Psoas muscle (tissue), 8 donors: ENCODE measurements around the gene DIO3. TPM values are rescaled to one million over a fixed set of nuclear protein-coding genes. Genes with fewer than 3 reads are reported as not detected.
A peak's percentile ranks its signal among the peaks of the same experiment; 100 is the strongest.

Experiments used
- ATAC-seq, 4 donors: fragments of 200-7000 bp; cut with Tn5 transposase; one replicate each; pipeline ENCODE4 v1.9.1; 2020; ENCODE audit warnings: moderate library complexity in 3 of 4, mild to moderate bottlenecking in 2 of 4
- DNase-seq, 2 donors: peaks; one replicate each; pipeline ENCODE4 v3.0.0-alpha.2; 2020
- H3K27ac ChIP-seq: fragments of 200-600 bp; one replicate; pipeline ENCODE4 v1.8.0; 2022
- H3K27me3 ChIP-seq, 3 donors: fragments of 200-600 bp in 1 of 3; one replicate each; pipeline versions ENCODE4 v1.6.1 to v1.8.0; 2013 to 2022; ENCODE audit warnings: low read length in 2 of 3, mild to moderate bottlenecking in 2 of 3, moderate library complexity in 1 of 3; ENCODE audit not compliant: insufficient read depth in 3 of 3
- H3K36me3 ChIP-seq, 2 donors: fragments of 200-600 bp in 1 of 2; one replicate each; pipeline versions ENCODE4 v1.6.1 to v1.8.0; 2013 to 2022; ENCODE audit warnings: low read depth in 1 of 2, mild to moderate bottlenecking in 1 of 2, moderate library complexity in 1 of 2; ENCODE audit not compliant: insufficient read depth in 1 of 2
- H3K4me1 ChIP-seq: fragments of 200-600 bp; one replicate; pipeline ENCODE4 v1.8.0; 2022
- H3K4me3 ChIP-seq: fragments of 200-600 bp; one replicate; pipeline ENCODE4 v1.8.0; 2022; ENCODE audit warnings: mild to moderate bottlenecking
- H3K9me3 ChIP-seq: fragments of 200-600 bp; one replicate; pipeline ENCODE4 v1.8.0; 2022
- WGBS, 3 donors: extraction: QIAGEN DNeasy Blood & Tissue Kit; methylation state at CpG; one replicate each; pipeline versions ENCODE4 v1.1.6 to v1.1.7; 2013; 5-methylcytosine and 5-hydroxymethylcytosine counted together
- intact Hi-C, 2 donors: fragments of 100-400 bp; cut with DNase I; formaldehyde crosslinking; loops; one replicate each; pipeline versions ENCODE4 v1.11.0 to v1.14.2; 2022
- long read RNA-seq, 2 donors: library from polyadenylated mRNA; unstranded; transcript quantifications; one replicate each; pipeline ENCODE4 v2.0.0, GENCODE V29; 2021
- polyA plus RNA-seq, 3 donors: library from polyadenylated mRNA; stranded (reverse); fragments of 200-250 nt; gene quantifications; one replicate each; pipeline ENCODE4 v1.2.3, GENCODE V29; 2013
- total RNA-seq, 4 donors: library from RNA; stranded (reverse); fragmentation: NEBNext Ultra II Directional in 2 of 4; extraction: Animal tissue kit (Norgen Biotek cat#: 25700) in 2 of 4; gene quantifications; one replicate each; pipeline versions ENCODE4 v1.2.1 to v1.2.4, GENCODE V29; 2021 to 2023
- TF ChIP-seq, protein P1 (sequence below): fragments of 200-600 bp; IDR thresholded peaks from one replicate; pipeline ENCODE4 v1.8.0; 2022; ENCODE audit warnings: antibody characterized with exemption
- donor health status: healthy with polysubstance abuse.
- donor health status: DM: no; HTN: no; CAD: no; lungs with moderate emphysema.
- donor health status: Bipolar disorder and iron deficiency.
- donor health status: healthy.
- donor health status: DM: yes; HTN: yes; CAD: no.
- donor health status: DM: no; HTN: no; CAD: no.
- donor health status: DM: no; HTN: no; CAD: no.
- donor health status: DM: yes; HTN: yes; CAD: no.

DIO3 gene
- total RNA-seq (1 to 10 TPM in 1 of 4 donors, under 1 TPM in 3; 0.30 to 1.2 (median 0.70) TPM), polyA plus RNA-seq (1 to 10 TPM in 2 of 3 donors, under 1 TPM in 1; 0.66 to 1.3 (median 1.0) TPM)
- long read RNA-seq, donor 1: 0 reads
- long read RNA-seq, donor 2, partial matches to known transcripts: 0 of 1 reads
- long read RNA-seq, donor 2, other reads (novel, unspliced or antisense): 0 of 1 reads

DNA sequence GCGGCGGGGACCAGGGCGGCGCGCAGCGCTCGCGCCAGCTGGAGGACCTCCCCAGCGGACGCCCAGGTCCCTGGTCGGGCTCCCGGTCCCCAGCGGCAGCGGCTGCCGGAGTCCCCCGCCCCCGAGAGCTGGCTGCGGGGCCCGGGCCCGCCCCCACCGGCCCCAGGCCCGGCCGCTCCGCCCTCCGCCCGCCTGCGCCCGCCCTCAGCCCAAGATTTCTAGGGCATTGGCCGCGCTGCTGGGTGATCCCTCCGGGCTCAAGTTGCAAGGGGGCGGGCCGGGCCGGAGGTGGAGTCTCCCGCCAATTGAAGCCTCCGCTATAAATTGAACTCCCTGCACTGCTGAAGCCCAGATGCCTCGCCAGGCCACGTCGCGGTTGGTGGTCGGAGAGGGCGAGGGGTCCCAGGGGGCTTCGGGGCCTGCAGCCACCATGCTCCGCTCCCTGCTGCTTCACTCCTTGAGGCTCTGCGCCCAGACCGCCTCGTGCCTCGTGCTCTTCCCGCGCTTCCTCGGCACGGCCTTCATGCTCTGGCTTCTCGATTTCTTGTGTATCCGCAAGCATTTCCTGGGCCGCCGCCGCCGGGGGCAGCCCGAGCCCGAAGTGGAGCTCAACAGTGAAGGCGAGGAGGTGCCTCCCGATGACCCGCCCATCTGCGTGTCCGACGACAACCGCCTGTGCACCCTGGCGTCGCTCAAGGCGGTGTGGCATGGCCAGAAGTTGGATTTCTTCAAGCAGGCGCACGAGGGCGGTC is at the start of gene DIO3:
Gene DIO3 (plus strand): TSS at position 351 of the 752 bp plus-strand sequence.
- TF ChIP-seq, protein P1, sequence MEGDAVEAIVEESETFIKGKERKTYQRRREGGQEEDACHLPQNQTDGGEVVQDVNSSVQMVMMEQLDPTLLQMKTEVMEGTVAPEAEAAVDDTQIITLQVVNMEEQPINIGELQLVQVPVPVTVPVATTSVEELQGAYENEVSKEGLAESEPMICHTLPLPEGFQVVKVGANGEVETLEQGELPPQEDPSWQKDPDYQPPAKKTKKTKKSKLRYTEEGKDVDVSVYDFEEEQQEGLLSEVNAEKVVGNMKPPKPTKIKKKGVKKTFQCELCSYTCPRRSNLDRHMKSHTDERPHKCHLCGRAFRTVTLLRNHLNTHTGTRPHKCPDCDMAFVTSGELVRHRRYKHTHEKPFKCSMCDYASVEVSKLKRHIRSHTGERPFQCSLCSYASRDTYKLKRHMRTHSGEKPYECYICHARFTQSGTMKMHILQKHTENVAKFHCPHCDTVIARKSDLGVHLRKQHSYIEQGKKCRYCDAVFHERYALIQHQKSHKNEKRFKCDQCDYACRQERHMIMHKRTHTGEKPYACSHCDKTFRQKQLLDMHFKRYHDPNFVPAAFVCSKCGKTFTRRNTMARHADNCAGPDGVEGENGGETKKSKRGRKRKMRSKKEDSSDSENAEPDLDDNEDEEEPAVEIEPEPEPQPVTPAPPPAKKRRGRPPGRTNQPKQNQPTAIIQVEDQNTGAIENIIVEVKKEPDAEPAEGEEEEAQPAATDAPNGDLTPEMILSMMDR: no peak
- H3K36me3 ChIP-seq: no peaks in the 10 kb centered on the region
- no peaks in the 10 kb centered on the region for H3K4me1 ChIP-seq
- ATAC-seq: peak in 1 of 4 donors; percentile 44
- 12 to 13% (median 13%) methylated on average over 52 to 73 of the region's 73 CpGs for WGBS, 3 donors
- H3K27ac ChIP-seq: no peak within 1 kb of the TSS
- H3K27me3 ChIP-seq: peaks cover 0 to 89% (median 37%) of the 10 kb centered on the region in 3 donors
- intact Hi-C loops: no loop called here
- peak; percentile 26 to 57 for DNase-seq
- H3K4me3 ChIP-seq: no peak within 1 kb of the TSS
- H3K9me3 ChIP-seq: peaks cover 8% of the 10 kb centered on the region

DNA sequence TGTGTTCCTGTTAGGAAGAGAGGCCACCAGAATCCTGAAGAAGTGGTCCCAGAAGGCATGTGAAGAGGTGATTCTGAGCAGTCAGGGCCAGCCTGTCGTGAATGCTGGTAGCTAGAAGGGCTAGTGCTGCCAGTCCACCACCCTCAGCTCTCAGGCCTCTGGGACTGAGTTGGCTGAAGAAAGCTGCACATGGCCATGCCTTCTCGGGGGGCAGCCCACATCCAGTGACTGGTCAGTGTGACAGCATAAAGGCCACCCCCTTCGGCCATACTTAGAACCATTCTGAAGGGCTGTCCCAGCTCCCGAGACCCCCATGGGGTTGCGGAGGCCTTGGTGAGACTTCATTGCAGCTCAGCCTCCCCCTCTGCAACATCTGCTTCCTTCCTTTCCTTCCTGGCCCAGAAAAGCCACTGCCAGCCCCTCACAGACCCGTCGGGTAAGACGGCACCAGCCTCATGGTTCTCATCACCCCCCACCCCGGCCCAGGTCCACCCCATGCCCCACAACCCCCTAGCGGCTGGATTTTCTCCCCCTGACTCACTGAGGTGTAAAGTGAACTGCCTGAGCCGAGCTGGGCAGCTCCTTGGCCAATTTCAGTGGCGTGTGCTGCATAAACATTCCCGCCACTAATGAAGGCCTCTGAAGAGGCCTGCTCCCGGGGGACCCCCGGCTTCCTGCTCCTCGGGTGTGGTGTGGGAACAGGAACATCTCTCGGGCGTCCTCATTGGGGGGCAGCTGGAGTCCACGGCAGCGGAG is 49.5 kb upstream of the DIO3 start:
- TF ChIP-seq, protein P1: no peak
- WGBS, 3 donors: 38 to 42% (median 41%) methylated on average over 19 to 20 of the region's 20 CpGs
- H3K4me1 ChIP-seq: no peaks in the 10 kb centered on the region

DNA sequence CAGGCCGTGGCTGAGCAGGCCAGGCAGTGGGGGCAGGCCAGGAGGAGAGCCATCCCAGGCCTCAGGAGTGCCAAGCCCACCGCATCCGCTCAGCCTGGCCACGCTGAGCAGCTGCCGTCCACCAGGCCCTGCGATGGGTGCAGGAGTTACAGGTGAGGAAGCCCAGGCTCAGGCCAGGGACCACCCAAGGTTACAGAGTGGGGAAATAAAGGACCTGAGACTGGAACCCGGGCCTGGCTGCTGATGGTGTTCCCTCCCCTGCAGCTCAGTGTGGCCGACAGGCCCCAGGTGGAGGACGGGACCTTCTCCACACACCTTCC is 49.0 kb upstream of the DIO3 start:
- Histone ChIP-seq H3K4me3 (no peak overlapping the region), H3K4me1 (no peaks in the 10 kb centered on the region), H3K27me3 (peaks cover 0 to 10% (median 2%) of the 10 kb centered on the region in 3 donors), H3K27ac (no peak overlapping the region), H3K36me3 (no peaks in the 10 kb centered on the region), H3K9me3 (no peaks in the 10 kb centered on the region)
- intact Hi-C loops: no loop called here
- TF ChIP-seq, protein P1: no peak
- ATAC-seq (no peak), DNase-seq (no peak)
- 63 to 81% (median 63%) methylated on average over 9 of the region's 9 CpGs for WGBS, 3 donors

More for the DNA sequence above, 49.5 kb upstream of the DIO3 start:
- no peak for ATAC-seq
- intact Hi-C loops: no loop called here
- Histone ChIP-seq H3K27ac (no peak overlapping the region), H3K27me3 (peaks cover 0 to 15% (median 2%) of the 10 kb centered on the region in 3 donors), H3K36me3 (no peaks in the 10 kb centered on the region), H3K4me3 (no peak overlapping the region), H3K9me3 (no peaks in the 10 kb centered on the region)
- peak; percentile 0 to 60 for DNase-seq

DNA sequence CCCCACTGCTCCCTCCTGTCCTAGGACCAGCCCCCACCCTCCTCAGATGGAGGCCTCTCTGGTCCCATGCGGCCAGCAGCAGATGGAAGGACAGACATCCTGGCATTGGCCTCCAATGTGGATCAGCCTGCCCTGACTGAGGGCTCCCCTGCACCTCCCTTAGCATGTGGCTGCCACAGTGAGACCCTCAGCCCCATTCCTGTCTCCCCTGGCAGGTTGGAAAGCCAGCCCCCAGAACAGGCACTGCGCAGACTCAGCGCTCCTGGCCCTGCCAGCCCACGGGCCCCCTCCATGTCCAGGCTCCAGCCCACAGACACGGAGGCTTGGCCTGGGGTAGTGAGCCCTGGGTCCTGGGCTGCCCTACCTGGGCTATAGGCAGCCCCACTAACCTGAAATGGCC is 47.2 kb upstream of the DIO3 start:
- H3K4me1 ChIP-seq: no peaks in the 10 kb centered on the region
- H3K27ac ChIP-seq: no peak overlapping the region
- no peaks in the 10 kb centered on the region for H3K36me3 ChIP-seq
- intact Hi-C loops: no loop called here
- TF ChIP-seq, protein P1: no peak
- ATAC-seq (no peak), DNase-seq (no peak)
- H3K9me3 ChIP-seq: no peaks in the 10 kb centered on the region
- 67 to 83% (median 73%) methylated on average over 5 of the region's 5 CpGs for WGBS, 3 donors
- H3K4me3 ChIP-seq: no peak overlapping the region
- peaks cover 0 to 12% (median 2%) of the 10 kb centered on the region in 3 donors for H3K27me3 ChIP-seq
